WTC11 (cell line): Measurements from ENCODE around the gene TMEM150A. TPM values are rescaled to one million over a fixed set of nuclear protein-coding genes. Genes with fewer than 3 reads are reported as not detected.

Experiments
- ATAC-seq: fragments of 200-7000 bp; cut with Tn5 transposase; 2 replicates; pipeline ENCODE4 v1.10.0; 2021; ENCODE audit warnings: mild to moderate bottlenecking, moderate library complexity
- CTCF ChIA-PET: fragments of 300-600 bp; sonication (Branson Sonifier 250); formaldehyde crosslinking; loops from one replicate; lab custom pipeline; 2021; ENCODE audit warnings: antibody characterized with exemption; lab: Charles Lee
- POLR2A ChIA-PET: fragments of 350-600 bp; sonication (Branson Sonifier 250); formaldehyde crosslinking; loops from one replicate; lab custom pipeline; 2021; ENCODE audit warnings: antibody characterized with exemption; lab: Charles Lee
- DNase-seq: peaks from one replicate; pipeline ENCODE4 v3.0.0; 2021; ENCODE audit warnings: low spot score
- H3K27ac Mint-ChIP-seq: 2 replicates; pipeline ENCODE4 v1.8.0; 2021; ENCODE audit warnings: mixed read lengths
- H3K27me3 Mint-ChIP-seq: 2 replicates; pipeline ENCODE4 v1.8.0; 2021; ENCODE audit warnings: low read depth, mild to moderate bottlenecking, moderate library complexity, mixed read lengths
- H3K36me3 Mint-ChIP-seq: 2 replicates; pipeline ENCODE4 v1.8.0; 2021; ENCODE audit warnings: mixed read lengths
- H3K4me1 Mint-ChIP-seq: 2 replicates; pipeline ENCODE4 v1.8.0; 2022; ENCODE audit warnings: mixed read lengths
- H3K4me3 Mint-ChIP-seq: 2 replicates; pipeline ENCODE4 v1.8.0; 2021; ENCODE audit warnings: mild to moderate bottlenecking, moderate library complexity, mixed read lengths
- H3K9me3 Mint-ChIP-seq: 2 replicates; pipeline ENCODE4 v1.8.0; 2021; ENCODE audit warnings: mixed read lengths
- CREB1 ChIP-seq: sonication (generic); formaldehyde crosslinking; IDR thresholded peaks from 2 replicates; pipeline ENCODE4 v1.8.0; 2023; ENCODE audit warnings: mild to moderate bottlenecking, missing genetic modification reagents
- CREM ChIP-seq: sonication (generic); formaldehyde crosslinking; IDR thresholded peaks from 2 replicates; pipeline ENCODE4 v1.8.1; 2022; ENCODE audit warnings: mild to moderate bottlenecking, missing genetic modification reagents, moderate library complexity
- FOXJ3 ChIP-seq: sonication (generic); formaldehyde crosslinking; IDR thresholded peaks from 2 replicates; pipeline ENCODE4 v1.9.0; 2021; ENCODE audit warnings: missing genetic modification reagents, mild to moderate bottlenecking, borderline replicate concordance
- GRHL2 ChIP-seq: fragments of 250-450 bp; sonication (Bioruptor Pico); IDR thresholded peaks from 2 replicates; pipeline ENCODE4 v1.8.0; 2022; ENCODE audit warnings: mild to moderate bottlenecking, moderate library complexity; ENCODE audit not compliant: insufficient replicate concordance, severe bottlenecking
- HMGA2 ChIP-seq: fragments of 250-450 bp; sonication (Bioruptor Pico); IDR thresholded peaks from 2 replicates; pipeline ENCODE4 v1.4.0; 2021; ENCODE audit warnings: mild to moderate bottlenecking, moderate library complexity
- IRF2 ChIP-seq: sonication (generic); formaldehyde crosslinking; IDR thresholded peaks from 2 replicates; pipeline ENCODE4 v1.8.0; 2022; ENCODE audit warnings: low read depth, missing genetic modification reagents, borderline replicate concordance
- MYBL2 ChIP-seq: sonication (generic); formaldehyde crosslinking; IDR thresholded peaks from 2 replicates; pipeline ENCODE4 v1.8.1; 2023; ENCODE audit warnings: mild to moderate bottlenecking, moderate library complexity, missing genetic modification reagents
- OVOL2 ChIP-seq: fragments of 250-450 bp; sonication (Bioruptor Pico); IDR thresholded peaks from 2 replicates; pipeline ENCODE4 v1.9.0; 2021; ENCODE audit warnings: mild to moderate bottlenecking, borderline replicate concordance
- SOX15 ChIP-seq: fragments of 250-450 bp; sonication (Bioruptor Pico); IDR thresholded peaks from 2 replicates; pipeline ENCODE4 v1.9.0; 2021; ENCODE audit warnings: mild to moderate bottlenecking
- TP53 ChIP-seq: sonication (generic); formaldehyde crosslinking; IDR thresholded peaks from 2 replicates; pipeline ENCODE4 v1.8.1; 2023; ENCODE audit warnings: mild to moderate bottlenecking, missing genetic modification reagents
- total RNA-seq: library from RNA; stranded (reverse); gene quantifications from 3 replicates; pipeline ENCODE4 v1.2.3, GENCODE V29; 2021
- TF ChIP-seq, protein P1 (sequence below): fragments of 250-450 bp; sonication (Bioruptor Pico); conservative IDR thresholded peaks from 2 replicates; pipeline ENCODE4 v1.9.0; 2021; ENCODE audit warnings: mild to moderate bottlenecking
- TF ChIP-seq, protein P2 (sequence below): sonication (generic); formaldehyde crosslinking; IDR thresholded peaks from 2 replicates; pipeline ENCODE4 v1.8.0; 2023; ENCODE audit warnings: missing genetic modification reagents, mild to moderate bottlenecking, borderline replicate concordance
- TF ChIP-seq, protein P3 (sequence below): sonication (generic); formaldehyde crosslinking; IDR thresholded peaks from 2 replicates; pipeline ENCODE4 v1.8.1; 2022; ENCODE audit warnings: low read depth, mild to moderate bottlenecking, moderate library complexity, missing genetic modification reagents, borderline replicate concordance
- TF ChIP-seq, protein P4 (sequence below): fragments of 250-450 bp; sonication (Bioruptor Pico); IDR thresholded peaks from 2 replicates; pipeline ENCODE4 v1.9.0; 2021; ENCODE audit warnings: moderate library complexity, mild to moderate bottlenecking, inconsistent platforms, borderline replicate concordance
- TF ChIP-seq, protein P5 (sequence below): sonication (generic); formaldehyde crosslinking; IDR thresholded peaks from 2 replicates; pipeline ENCODE4 v1.8.1; 2023; ENCODE audit warnings: mild to moderate bottlenecking, moderate library complexity, missing genetic modification reagents
- TF ChIP-seq, protein P6 (sequence below): fragments of 200-600 bp; IDR thresholded peaks from 2 replicates; pipeline ENCODE4 v1.8.0; 2022; ENCODE audit warnings: antibody characterized with exemption

TMEM150A gene
- total RNA-seq, 1 experiment from 2014 or later = 20.9 TPM

DNA sequence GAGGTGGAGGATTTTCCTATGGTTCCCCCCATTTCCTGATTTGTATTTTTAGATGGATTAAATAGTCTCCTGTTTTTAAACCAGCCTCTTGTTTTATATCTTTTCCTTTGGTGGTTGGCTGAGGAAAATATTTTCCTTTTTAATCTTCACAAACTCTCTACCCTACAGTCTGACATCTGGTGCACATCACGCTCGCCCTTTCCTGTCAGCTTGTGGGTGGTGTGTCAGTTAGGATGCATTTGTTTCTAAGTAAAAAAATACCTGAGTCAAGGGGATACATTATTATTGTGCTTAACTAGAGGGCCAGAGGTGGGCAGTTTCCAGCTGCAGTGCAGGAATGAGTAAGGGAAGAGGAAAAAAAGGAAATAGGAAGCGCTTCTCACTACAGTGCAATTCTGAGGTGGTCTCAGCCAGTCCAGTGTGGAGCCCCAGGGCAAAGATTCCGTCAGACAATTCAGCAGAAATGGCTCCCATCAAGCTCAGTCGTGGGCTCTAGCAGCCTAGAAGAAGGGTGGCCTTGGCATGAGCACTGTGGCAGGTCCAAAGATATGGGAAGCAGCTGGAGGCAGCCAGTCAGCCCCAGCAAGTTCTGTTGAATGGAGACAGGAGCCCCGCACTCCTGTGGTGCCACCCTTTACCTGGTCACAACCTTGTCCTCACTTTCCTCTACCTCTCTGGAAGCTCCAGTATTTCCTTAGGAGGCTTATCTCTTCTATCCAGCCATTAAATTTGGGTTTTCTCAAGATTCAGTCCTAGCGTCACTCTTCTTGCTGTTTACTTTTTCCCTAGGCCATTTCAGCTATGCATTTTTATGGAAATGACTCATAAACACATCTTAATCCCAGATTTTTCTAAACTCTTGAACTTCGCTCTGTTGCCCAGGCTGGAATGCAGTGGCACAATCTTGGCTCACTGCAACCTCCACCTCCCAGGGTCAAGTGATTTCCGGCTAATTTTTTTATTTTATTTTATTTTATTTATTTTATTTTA, 47.0 kb upstream of the TMEM150A start:
- ATAC-seq = no peak
- H3K27ac Mint-ChIP-seq = no peak overlapping the region; the same call in 1 of the 2 replicates
- TF ChIP-seq HMGA2 (CRISPR knock-in tag) (peak; percentile 87), FOXJ3 (no peak)
- no peaks in the 10 kb centered on the region for H3K27me3 Mint-ChIP-seq
- CTCF ChIA-PET = interaction anchor here (0.6 to 2.8 kb wide), 7 partner anchors 9 to 653 kb away, joined by 3 to 27 read pairs (median 8); partner anchors contain the start of gene C2orf68
- H3K4me3 Mint-ChIP-seq = no peak overlapping the region
- H3K4me1 Mint-ChIP-seq = peaks cover 5% of the 10 kb centered on the region
- peaks cover 69% of the 10 kb centered on the region for H3K36me3 Mint-ChIP-seq
- H3K9me3 Mint-ChIP-seq = no peaks in the 10 kb centered on the region
- POLR2A ChIA-PET = no interaction called here
- no peak for DNase-seq

DNA sequence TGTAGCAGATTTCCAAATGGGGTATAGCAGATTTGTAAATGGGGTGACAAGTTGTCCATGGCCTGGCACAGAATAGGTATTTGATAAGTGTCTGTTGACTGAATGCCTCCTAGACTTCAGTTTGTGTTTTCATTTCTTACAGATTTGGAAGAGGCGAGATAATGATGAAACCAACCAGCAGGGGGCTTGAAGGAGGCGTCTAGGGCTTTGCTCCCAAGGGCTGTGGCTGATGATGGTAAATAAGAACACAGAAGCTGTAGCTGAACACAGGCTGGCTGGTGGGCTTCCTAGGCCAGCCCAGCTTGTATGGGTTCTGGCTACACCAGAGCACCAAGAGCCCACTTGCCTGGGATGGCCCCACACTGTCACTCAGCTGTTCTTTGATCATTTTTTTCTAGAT, 46.1 kb upstream of the TMEM150A start:
- TF ChIP-seq GRHL2 (CRISPR knock-in tag) (no peak), TP53 (no peak)
- TF ChIP-seq, protein P1, sequence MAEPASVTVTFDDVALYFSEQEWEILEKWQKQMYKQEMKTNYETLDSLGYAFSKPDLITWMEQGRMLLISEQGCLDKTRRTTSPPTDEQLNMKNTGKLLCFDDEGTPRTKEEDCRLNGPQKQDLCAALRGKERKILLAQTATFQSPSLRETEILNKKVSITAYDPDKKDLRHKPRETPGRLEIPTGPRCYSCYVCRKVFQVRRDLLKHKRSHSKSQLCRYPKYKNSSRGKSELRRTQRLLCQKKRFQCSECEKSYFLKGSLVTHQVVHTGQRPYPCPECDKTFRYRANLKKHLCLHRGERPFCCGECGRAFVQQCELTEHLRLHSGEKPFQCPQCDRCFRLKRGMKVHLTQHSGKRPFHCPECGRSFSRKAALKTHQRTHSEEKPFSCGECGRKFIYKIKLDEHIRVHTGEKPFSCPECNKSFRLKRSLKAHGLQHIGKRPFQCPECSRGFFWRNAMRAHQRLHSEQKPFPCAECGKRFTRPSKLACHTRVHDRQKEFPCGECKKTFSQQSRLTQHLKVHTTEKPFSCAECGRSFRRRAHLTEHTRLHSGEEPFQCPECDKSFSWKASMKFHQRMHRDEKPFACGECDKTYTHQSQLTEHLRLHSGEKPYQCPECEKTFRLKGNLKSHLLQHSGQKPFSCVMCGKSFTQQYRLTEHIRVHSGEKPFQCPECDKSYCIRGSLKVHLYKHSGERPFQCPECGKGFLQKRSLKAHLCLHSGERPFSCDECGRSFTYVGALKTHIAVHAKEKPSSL (CRISPR knock-in tag) = no peak
- Mint-ChIP-seq H3K4me3 (no peak overlapping the region), H3K27ac (no peak overlapping the region), H3K4me1 (no peaks in the 10 kb centered on the region), H3K27me3 (no peaks in the 10 kb centered on the region), H3K9me3 (no peaks in the 10 kb centered on the region), H3K36me3 (peaks cover 73% of the 10 kb centered on the region)
- no peak for ATAC-seq
- POLR2A ChIA-PET = no interaction called here
- DNase-seq = no peak
- CTCF ChIA-PET = interaction anchor here (0.6 to 2.8 kb wide), 7 partner anchors 10 to 654 kb away, joined by 3 to 27 read pairs (median 8); partner anchors contain the start of gene C2orf68

DNA sequence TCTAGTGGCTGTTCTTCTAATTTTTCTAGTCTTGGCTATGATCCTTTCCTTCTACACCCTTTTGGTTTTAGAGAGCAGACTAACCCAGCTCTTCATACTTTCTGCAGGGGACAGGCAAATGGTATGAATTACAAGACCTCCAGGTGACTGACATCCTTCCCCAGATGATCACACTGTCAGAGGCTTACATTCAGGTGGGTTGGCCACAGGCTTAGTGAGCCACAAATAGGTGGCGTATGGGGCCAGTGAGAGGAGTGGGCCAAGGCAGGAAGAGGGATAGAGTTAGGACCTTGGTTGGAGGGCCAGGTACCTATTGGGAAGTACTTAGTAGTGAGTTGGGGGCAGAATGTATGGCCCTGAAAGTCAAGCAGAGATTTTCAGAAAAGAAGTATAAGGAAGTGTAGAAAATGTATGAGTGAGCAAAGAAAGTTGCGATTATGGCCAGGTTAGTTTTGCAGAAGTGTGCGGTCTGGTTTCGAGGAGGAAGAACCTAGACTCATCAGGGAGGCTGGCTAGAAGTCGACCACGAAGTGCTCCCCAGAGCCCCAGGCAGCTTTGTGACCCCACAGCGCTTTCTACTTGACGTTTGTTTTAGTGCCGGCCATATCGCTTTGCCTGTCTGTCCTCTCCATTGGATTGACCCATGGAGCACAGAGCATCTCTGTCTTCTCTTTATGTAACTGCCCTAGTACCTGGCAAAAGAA, 45.5 kb upstream of the TMEM150A start:
- peaks cover 75% of the 10 kb centered on the region for H3K36me3 Mint-ChIP-seq
- no peaks in the 10 kb centered on the region for H3K9me3 Mint-ChIP-seq
- peak overlapping the region; percentile 17; the same call in 1 of the 2 replicates for H3K27ac Mint-ChIP-seq
- no peak for ATAC-seq
- CTCF ChIA-PET = interaction anchor here (1.3 to 2.8 kb wide), 4 partner anchors 11 to 59 kb away, joined by 3 to 27 read pairs (median 7); partner anchors contain the start of gene C2orf68
- POLR2A ChIA-PET = no interaction called here
- no peaks in the 10 kb centered on the region for H3K4me1 Mint-ChIP-seq
- H3K4me3 Mint-ChIP-seq = no peak overlapping the region
- no peaks in the 10 kb centered on the region for H3K27me3 Mint-ChIP-seq
- no peak for DNase-seq
- no peak for TF ChIP-seq IRF2 (CRISPR knock-in tag)
- no peak for TF ChIP-seq OVOL2
- TF ChIP-seq, protein P2, sequence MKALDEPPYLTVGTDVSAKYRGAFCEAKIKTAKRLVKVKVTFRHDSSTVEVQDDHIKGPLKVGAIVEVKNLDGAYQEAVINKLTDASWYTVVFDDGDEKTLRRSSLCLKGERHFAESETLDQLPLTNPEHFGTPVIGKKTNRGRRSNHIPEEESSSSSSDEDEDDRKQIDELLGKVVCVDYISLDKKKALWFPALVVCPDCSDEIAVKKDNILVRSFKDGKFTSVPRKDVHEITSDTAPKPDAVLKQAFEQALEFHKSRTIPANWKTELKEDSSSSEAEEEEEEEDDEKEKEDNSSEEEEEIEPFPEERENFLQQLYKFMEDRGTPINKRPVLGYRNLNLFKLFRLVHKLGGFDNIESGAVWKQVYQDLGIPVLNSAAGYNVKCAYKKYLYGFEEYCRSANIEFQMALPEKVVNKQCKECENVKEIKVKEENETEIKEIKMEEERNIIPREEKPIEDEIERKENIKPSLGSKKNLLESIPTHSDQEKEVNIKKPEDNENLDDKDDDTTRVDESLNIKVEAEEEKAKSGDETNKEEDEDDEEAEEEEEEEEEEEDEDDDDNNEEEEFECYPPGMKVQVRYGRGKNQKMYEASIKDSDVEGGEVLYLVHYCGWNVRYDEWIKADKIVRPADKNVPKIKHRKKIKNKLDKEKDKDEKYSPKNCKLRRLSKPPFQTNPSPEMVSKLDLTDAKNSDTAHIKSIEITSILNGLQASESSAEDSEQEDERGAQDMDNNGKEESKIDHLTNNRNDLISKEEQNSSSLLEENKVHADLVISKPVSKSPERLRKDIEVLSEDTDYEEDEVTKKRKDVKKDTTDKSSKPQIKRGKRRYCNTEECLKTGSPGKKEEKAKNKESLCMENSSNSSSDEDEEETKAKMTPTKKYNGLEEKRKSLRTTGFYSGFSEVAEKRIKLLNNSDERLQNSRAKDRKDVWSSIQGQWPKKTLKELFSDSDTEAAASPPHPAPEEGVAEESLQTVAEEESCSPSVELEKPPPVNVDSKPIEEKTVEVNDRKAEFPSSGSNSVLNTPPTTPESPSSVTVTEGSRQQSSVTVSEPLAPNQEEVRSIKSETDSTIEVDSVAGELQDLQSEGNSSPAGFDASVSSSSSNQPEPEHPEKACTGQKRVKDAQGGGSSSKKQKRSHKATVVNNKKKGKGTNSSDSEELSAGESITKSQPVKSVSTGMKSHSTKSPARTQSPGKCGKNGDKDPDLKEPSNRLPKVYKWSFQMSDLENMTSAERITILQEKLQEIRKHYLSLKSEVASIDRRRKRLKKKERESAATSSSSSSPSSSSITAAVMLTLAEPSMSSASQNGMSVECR (CRISPR knock-in tag) = no peak
- TF ChIP-seq, protein P3, sequence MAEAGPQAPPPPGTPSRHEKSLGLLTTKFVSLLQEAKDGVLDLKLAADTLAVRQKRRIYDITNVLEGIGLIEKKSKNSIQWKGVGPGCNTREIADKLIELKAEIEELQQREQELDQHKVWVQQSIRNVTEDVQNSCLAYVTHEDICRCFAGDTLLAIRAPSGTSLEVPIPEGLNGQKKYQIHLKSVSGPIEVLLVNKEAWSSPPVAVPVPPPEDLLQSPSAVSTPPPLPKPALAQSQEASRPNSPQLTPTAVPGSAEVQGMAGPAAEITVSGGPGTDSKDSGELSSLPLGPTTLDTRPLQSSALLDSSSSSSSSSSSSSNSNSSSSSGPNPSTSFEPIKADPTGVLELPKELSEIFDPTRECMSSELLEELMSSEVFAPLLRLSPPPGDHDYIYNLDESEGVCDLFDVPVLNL (CRISPR knock-in tag) = no peak
- TF ChIP-seq MYBL2 (CRISPR knock-in tag) = no peak
- TF ChIP-seq, protein P4, sequence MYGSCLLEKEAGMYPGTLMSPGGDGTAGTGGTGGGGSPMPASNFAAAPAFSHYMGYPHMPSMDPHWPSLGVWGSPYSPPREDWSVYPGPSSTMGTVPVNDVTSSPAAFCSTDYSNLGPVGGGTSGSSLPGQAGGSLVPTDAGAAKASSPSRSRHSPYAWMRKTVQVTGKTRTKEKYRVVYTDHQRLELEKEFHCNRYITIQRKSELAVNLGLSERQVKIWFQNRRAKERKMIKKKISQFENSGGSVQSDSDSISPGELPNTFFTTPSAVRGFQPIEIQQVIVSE (CRISPR knock-in tag) = no peak
- no peak for TF ChIP-seq SOX15 (CRISPR knock-in tag)
- TF ChIP-seq, protein P5, sequence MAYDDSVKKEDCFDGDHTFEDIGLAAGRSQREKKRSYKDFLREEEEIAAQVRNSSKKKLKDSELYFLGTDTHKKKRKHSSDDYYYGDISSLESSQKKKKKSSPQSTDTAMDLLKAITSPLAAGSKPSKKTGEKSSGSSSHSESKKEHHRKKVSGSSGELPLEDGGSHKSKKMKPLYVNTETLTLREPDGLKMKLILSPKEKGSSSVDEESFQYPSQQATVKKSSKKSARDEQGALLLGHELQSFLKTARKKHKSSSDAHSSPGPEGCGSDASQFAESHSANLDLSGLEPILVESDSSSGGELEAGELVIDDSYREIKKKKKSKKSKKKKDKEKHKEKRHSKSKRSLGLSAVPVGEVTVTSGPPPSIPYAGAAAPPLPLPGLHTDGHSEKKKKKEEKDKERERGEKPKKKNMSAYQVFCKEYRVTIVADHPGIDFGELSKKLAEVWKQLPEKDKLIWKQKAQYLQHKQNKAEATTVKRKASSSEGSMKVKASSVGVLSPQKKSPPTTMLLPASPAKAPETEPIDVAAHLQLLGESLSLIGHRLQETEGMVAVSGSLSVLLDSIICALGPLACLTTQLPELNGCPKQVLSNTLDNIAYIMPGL (CRISPR knock-in tag) = no peak
- TF ChIP-seq CREB1 (CRISPR knock-in tag) = no peak
- TF ChIP-seq, protein P6, sequence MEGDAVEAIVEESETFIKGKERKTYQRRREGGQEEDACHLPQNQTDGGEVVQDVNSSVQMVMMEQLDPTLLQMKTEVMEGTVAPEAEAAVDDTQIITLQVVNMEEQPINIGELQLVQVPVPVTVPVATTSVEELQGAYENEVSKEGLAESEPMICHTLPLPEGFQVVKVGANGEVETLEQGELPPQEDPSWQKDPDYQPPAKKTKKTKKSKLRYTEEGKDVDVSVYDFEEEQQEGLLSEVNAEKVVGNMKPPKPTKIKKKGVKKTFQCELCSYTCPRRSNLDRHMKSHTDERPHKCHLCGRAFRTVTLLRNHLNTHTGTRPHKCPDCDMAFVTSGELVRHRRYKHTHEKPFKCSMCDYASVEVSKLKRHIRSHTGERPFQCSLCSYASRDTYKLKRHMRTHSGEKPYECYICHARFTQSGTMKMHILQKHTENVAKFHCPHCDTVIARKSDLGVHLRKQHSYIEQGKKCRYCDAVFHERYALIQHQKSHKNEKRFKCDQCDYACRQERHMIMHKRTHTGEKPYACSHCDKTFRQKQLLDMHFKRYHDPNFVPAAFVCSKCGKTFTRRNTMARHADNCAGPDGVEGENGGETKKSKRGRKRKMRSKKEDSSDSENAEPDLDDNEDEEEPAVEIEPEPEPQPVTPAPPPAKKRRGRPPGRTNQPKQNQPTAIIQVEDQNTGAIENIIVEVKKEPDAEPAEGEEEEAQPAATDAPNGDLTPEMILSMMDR = no peak
- no peak for TF ChIP-seq CREM (CRISPR knock-in tag)
